ENCODE data around the gene AFM. TPM values are rescaled to one million over a fixed set of nuclear protein-coding genes. Genes with fewer than 3 reads are reported as not detected.

The AFM gene
- total and polyA plus RNA-seq, 5 donors: not detected

DNA sequence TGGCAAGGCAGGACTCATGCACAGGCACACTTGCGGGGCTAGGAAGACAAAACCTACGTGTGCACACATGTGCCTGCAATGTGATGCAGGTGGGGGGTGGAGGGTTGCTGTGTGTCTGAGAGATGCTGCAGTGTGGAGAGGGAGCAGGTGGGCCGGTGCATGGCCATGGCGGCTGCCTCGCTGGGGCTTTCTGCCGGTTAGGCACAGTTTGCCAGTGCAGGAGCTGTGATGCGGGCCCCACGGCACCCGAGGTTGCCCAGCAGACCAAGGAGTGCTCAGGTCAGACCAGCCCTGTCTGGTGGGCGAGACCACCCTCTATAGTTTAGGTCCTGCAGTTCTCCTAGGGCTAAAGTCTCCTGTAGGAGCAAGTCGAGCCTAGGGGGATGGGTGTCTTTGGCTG lies 4.4 kb upstream of the AFM start:
- H3K27me3 ChIP-seq (ENCODE audit: control insufficient read depth, insufficient read depth): no peaks in the 10 kb centered on the region
- no peak for DNase-seq
- 76% methylated on average over 11 of the region's 11 CpGs for WGBS
- H3K4me3 ChIP-seq (ENCODE audit: low read length): no peak overlapping the region
- no peaks in the 10 kb centered on the region for H3K9me3 ChIP-seq (ENCODE audit: control insufficient read depth, low read length)
- no peak for ATAC-seq
- intact Hi-C loops (cut with DNase I): no loop called here
- H3K27ac ChIP-seq (ENCODE audit: low read length): no peak overlapping the region
- no peaks in the 10 kb centered on the region for H3K4me1 ChIP-seq (ENCODE audit: control insufficient read depth, insufficient read depth, low read length)

DNA sequence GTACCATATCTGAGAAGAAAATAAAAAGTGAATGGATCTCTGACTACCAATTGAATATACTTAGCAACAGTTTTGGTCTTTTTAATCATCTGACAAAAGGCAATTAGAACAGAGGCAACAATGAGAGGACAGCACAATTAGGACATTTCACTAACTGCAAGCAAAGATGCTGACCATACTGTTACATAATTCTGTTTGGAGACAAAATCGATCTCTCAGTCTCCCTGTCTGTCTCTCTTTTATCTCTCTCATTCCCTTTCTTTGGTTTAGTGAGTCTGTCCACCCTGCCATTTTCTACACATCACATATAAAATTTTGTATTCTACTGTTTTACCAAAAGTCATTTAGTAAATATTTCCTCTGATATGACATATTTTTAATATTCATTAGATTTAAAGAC lies 2.2 kb upstream of the AFM start:
- intact Hi-C loops (cut with DNase I): no loop called here
- Histone ChIP-seq H3K27me3 (ENCODE audit: control insufficient read depth, insufficient read depth) (no peaks in the 10 kb centered on the region), H3K4me3 (ENCODE audit: low read length) (no peak overlapping the region), H3K27ac (ENCODE audit: low read length) (no peak overlapping the region), H3K9me3 (ENCODE audit: control insufficient read depth, low read length) (no peaks in the 10 kb centered on the region), H3K4me1 (ENCODE audit: control insufficient read depth, insufficient read depth, low read length) (no peaks in the 10 kb centered on the region)
- DNase-seq (no peak), ATAC-seq (no peak)
- WGBS: 70% methylated on average over 1 of the region's 1 CpG

DNA sequence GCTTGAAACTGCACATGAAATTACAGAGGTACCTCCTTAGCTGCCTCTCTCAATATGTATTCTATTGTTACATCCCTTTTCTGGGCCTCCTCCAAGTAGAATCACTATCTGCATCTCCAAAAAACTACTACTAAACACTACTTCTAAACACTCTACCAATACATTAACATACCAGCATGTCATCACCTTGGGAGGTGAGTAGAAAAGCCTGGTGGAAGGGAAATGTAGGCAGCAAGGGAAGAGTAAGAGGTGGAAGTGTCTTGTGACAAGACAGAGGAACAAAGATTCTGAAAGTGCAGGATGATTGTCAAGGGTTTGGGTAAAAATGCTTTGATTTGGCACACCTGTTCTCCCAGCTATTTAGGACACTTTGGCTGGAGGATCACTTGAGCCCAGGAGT lies 3.5 kb downstream of the AFM start:
- H3K4me3 ChIP-seq (ENCODE audit: low read length): no peak overlapping the region
- no peak overlapping the region for H3K27ac ChIP-seq (ENCODE audit: low read length)
- H3K27me3 ChIP-seq (ENCODE audit: control insufficient read depth, insufficient read depth): no peaks in the 10 kb centered on the region
- intact Hi-C loops (cut with DNase I): no loop called here
- no peaks in the 10 kb centered on the region for H3K9me3 ChIP-seq (ENCODE audit: control insufficient read depth, low read length)
- ATAC-seq: no peak
- H3K4me1 ChIP-seq (ENCODE audit: control insufficient read depth, insufficient read depth, low read length): no peaks in the 10 kb centered on the region
- DNase-seq: no peak

DNA sequence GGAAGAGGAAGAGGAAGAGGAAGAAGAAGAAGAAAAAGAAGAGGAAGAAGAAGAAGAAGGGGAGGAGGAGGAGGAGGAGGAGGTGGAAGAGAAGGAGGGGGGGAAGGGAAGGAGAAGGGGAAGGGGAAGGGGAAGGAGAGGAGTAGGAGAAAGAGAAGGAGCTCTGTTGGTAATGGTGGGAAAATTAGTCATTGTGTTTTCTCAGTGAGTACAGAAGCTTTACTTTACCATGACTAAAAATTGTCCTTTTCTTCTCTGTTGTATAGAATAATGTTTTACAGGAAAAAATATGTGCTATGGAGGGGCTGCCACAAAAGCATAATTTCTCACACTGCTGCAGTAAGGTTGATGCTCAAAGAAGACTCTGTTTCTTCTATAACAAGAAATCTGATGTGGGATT lies 4.1 kb downstream of the AFM start:
- Histone ChIP-seq H3K4me3 (ENCODE audit: low read length) (no peak overlapping the region), H3K27me3 (ENCODE audit: control insufficient read depth, insufficient read depth) (no peaks in the 10 kb centered on the region), H3K4me1 (ENCODE audit: control insufficient read depth, insufficient read depth, low read length) (no peaks in the 10 kb centered on the region), H3K9me3 (ENCODE audit: control insufficient read depth, low read length) (no peaks in the 10 kb centered on the region), H3K27ac (ENCODE audit: low read length) (no peak overlapping the region)
- intact Hi-C loops (cut with DNase I): no loop called here
- no peak for ATAC-seq
- DNase-seq: no peak

DNA sequence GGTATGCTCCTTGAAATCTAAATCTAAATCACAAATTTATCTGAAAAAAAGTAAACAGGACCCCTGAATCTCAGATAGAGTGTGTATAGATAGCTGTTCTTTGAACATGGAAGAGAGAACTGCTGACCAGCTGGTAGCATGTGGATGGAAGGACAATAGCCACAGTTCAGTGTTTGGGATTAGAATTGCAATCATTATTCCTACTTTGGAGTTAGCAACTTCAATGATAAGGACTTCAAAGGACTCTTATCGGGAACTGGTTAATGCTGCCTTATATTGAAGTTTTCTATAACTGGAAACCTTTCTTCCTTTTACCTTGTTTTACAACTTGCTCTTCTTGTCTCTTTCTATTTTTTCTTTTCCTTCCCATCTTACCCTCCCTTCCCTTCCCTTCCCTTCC lies 5.0 kb downstream of the AFM start:
- WGBS: 42% methylated on average over 1 of the region's 1 CpG
- Histone ChIP-seq H3K4me1 (ENCODE audit: control insufficient read depth, insufficient read depth, low read length) (no peaks in the 10 kb centered on the region), H3K4me3 (ENCODE audit: low read length) (no peak overlapping the region), H3K27ac (ENCODE audit: low read length) (no peak overlapping the region), H3K9me3 (ENCODE audit: control insufficient read depth, low read length) (no peaks in the 10 kb centered on the region), H3K27me3 (ENCODE audit: control insufficient read depth, insufficient read depth) (no peaks in the 10 kb centered on the region)
- DNase-seq (no peak), ATAC-seq (no peak)
- intact Hi-C loops (cut with DNase I): no loop called here

DNA sequence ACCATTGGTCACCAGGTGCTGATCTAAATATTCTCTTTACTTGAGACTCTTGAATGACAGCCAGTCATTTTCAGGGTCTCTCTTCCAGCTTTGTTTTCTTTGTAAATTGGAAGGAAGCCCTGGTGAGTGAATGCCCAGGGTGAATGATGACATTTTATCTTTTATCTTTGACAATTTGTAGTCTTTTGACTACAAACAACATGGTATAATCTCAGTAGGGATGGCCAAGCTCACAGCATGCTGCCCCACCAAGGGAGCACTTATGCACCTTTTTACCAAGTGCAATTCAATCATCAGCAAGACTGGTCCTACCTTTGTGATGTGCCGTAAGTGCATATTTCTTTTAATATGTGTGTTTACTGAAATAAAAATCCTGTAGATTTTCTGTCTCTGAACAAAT lies 5.7 kb downstream of the AFM start:
- intact Hi-C loops (cut with DNase I): no loop called here
- H3K4me3 ChIP-seq (ENCODE audit: low read length): no peak overlapping the region
- no peaks in the 10 kb centered on the region for H3K9me3 ChIP-seq (ENCODE audit: control insufficient read depth, low read length)
- H3K27ac ChIP-seq (ENCODE audit: low read length): no peak overlapping the region
- DNase-seq (no peak), ATAC-seq (no peak)
- no peaks in the 10 kb centered on the region for H3K4me1 ChIP-seq (ENCODE audit: control insufficient read depth, insufficient read depth, low read length)
- WGBS: 82% methylated on average over 1 of the region's 1 CpG
- no peaks in the 10 kb centered on the region for H3K27me3 ChIP-seq (ENCODE audit: control insufficient read depth, insufficient read depth)

DNA sequence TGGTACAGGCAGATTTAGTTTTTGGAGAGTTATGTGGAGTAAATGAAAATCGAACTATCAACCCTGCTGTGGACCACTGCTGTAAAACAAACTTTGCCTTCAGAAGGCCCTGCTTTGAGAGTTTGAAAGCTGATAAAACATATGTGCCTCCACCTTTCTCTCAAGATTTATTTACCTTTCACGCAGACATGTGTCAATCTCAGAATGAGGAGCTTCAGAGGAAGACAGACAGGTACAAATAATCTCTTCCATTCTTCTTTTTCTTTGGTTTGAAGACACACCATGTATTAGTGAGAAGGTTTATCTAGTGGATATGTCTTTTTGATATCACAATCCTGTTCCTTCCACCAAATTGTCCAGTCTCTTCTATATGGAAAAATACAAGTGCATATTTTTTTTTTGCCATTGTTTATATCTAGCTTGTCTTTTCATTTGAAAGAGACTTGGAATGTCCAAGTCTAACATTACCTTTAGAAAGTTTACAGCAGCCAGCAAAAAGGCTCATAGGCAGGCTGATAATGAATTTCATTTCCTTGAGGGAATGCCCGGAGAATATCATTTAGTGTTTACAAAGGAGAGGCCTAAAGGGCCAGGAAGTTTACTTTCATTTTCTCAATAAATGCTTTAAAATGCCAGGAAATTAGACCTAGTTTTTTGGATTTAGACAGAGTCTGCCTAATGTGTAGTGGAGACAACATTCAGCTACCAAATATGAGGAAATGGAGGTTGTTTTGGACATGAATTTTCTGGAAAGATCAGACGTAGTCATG lies 18.6 kb downstream of the AFM start:
- DNase-seq: no peak
- no peaks in the 10 kb centered on the region for H3K27me3 ChIP-seq (ENCODE audit: control insufficient read depth, insufficient read depth)
- ATAC-seq: no peak
- WGBS: 59% methylated on average over 4 of the region's 4 CpGs
- no peaks in the 10 kb centered on the region for H3K9me3 ChIP-seq (ENCODE audit: control insufficient read depth, low read length)
- H3K27ac ChIP-seq (ENCODE audit: low read length): no peak overlapping the region
- intact Hi-C loops (cut with DNase I): no loop called here
- no peaks in the 10 kb centered on the region for H3K4me1 ChIP-seq (ENCODE audit: control insufficient read depth, insufficient read depth, low read length)
- peak overlapping the region; percentile 6 for H3K4me3 ChIP-seq (ENCODE audit: low read length)

DNA sequence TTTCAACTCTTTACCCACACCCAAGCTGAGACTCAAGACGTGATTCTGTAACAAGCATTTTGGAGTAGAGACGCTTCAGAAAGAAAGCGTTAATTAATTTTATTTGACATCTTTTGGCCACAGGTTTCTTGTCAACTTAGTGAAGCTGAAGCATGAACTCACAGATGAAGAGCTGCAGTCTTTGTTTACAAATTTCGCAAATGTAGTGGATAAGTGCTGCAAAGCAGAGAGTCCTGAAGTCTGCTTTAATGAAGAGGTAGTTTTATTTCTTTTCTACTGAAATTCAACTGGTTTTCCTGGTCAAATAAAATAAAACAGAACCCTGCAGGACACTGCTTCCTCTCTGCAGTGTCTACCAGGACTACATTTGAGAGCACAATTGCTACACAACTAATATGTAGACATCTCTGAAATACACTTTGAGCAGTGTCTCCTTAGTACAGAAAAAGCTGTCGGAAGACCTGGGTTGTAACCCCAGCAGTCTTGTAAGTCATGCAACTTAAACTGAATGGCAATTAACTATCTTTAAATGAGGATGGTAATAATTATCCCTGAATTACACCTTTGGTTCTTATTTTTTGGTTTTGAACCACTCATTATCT lies 20.2 kb downstream of the AFM start:
- ATAC-seq (no peak), DNase-seq (no peak)
- Histone ChIP-seq H3K4me3 (ENCODE audit: low read length) (no peak overlapping the region), H3K4me1 (ENCODE audit: control insufficient read depth, insufficient read depth, low read length) (no peaks in the 10 kb centered on the region), H3K27ac (ENCODE audit: low read length) (no peak overlapping the region), H3K27me3 (ENCODE audit: control insufficient read depth, insufficient read depth) (no peaks in the 10 kb centered on the region), H3K9me3 (ENCODE audit: control insufficient read depth, low read length) (no peaks in the 10 kb centered on the region)
- intact Hi-C loops (cut with DNase I): no loop called here
- WGBS: 88% methylated on average over 5 of the region's 5 CpGs

DNA sequence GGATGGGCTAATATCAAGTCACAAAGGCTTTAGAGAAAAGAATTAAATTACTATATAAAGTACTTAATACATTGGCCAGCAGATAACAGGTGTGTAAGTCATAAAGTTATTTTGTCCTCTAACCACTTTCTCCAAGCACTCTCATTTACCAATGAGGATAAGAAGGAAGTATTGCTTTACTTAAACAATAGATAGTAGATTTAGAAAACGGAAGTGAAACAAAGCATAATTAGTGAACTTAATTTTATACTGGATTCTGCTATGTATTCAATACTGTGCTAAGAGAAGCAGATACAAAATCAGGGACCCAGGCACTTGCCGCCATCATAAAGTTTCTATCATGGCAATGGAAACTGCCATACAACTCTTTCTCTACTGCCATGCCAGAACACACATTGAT lies 24.0 kb downstream of the AFM start:
- no peak overlapping the region for H3K27ac ChIP-seq (ENCODE audit: low read length)
- no peaks in the 10 kb centered on the region for H3K4me1 ChIP-seq (ENCODE audit: control insufficient read depth, insufficient read depth, low read length)
- no peak overlapping the region for H3K4me3 ChIP-seq (ENCODE audit: low read length)
- WGBS: 81% methylated on average over 2 of the region's 2 CpGs
- no peaks in the 10 kb centered on the region for H3K27me3 ChIP-seq (ENCODE audit: control insufficient read depth, insufficient read depth)
- ATAC-seq (no peak), DNase-seq (no peak)
- intact Hi-C loops (cut with DNase I): no loop called here
- H3K9me3 ChIP-seq (ENCODE audit: control insufficient read depth, low read length): no peaks in the 10 kb centered on the region

DNA sequence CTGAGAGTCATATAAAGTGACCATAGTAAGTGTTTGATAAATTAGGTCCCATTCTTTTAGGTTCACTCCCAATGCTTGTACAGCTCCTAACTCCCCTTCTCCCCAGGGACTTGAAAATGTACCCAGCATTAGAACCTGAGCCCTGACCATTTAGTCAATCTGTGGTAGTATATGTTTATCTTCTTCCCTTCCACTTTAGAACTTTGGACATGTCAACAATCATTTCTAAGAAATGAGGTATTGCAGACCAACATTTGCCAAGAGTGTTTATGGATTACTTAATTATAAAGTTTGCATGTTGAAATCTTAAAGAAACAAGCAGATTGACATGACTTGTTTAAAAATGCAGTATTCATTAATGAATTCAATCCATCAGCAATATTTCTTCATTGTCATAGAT lies 26.0 kb downstream of the AFM start:
- no peaks in the 10 kb centered on the region for H3K4me1 ChIP-seq (ENCODE audit: control insufficient read depth, insufficient read depth, low read length)
- H3K27ac ChIP-seq (ENCODE audit: low read length): no peak overlapping the region
- ATAC-seq (no peak), DNase-seq (no peak)
- intact Hi-C loops (cut with DNase I): no loop called here
- H3K27me3 ChIP-seq (ENCODE audit: control insufficient read depth, insufficient read depth): no peaks in the 10 kb centered on the region
- H3K4me3 ChIP-seq (ENCODE audit: low read length): no peak overlapping the region
- H3K9me3 ChIP-seq (ENCODE audit: control insufficient read depth, low read length): no peaks in the 10 kb centered on the region

DNA sequence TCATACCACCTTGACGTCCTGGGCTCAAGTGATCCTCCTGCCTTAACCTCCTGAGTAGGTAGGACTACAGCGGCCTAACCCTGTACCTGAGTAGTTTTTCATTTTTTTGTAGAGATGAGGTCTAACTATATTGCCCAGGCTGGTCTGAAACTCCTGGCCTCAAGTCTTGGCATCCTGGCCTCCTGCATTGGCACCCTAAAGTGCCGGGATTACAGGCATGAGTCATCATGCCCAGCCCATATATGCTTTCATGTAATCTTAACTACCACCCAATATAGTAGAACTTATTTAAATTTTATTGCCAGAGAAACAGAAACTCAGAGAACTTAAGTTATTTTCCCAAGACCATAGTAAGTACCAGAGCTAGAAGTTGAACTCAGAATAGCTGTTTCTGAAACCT lies 27.1 kb downstream of the AFM start:
- ATAC-seq (no peak), DNase-seq (no peak)
- intact Hi-C loops (cut with DNase I): no loop called here
- H3K27ac ChIP-seq (ENCODE audit: low read length): no peak overlapping the region
- no peaks in the 10 kb centered on the region for H3K27me3 ChIP-seq (ENCODE audit: control insufficient read depth, insufficient read depth)
- no peaks in the 10 kb centered on the region for H3K4me1 ChIP-seq (ENCODE audit: control insufficient read depth, insufficient read depth, low read length)
- H3K9me3 ChIP-seq (ENCODE audit: control insufficient read depth, low read length): no peaks in the 10 kb centered on the region
- WGBS: 83% methylated on average over 3 of the region's 3 CpGs
- no peak overlapping the region for H3K4me3 ChIP-seq (ENCODE audit: low read length)

DNA sequence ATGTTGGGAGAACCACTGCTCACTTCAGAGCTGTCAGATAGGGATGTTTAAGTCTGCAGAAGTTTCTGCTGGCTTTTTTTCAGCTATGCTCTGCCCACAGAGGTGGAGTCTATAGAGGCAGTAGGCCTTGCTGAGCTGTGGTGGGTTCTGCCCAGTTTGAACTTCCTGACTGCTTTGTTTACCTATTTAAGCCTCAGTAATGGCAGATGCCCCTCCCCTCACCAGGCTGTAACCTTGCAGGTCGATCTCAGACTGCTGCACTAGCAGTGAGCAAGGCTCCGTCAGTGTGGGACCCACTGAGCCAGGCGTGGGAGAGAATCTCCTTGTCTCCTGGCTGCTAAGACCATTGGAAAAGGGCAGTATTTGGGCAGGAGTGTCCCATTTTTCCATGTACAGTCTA lies 36.8 kb downstream of the AFM start:
- intact Hi-C loops (cut with DNase I): no loop called here
- Histone ChIP-seq H3K4me1 (ENCODE audit: control insufficient read depth, insufficient read depth, low read length) (no peaks in the 10 kb centered on the region), H3K9me3 (ENCODE audit: control insufficient read depth, low read length) (no peaks in the 10 kb centered on the region), H3K27ac (ENCODE audit: low read length) (no peak overlapping the region), H3K4me3 (ENCODE audit: low read length) (no peak overlapping the region), H3K27me3 (ENCODE audit: control insufficient read depth, insufficient read depth) (no peaks in the 10 kb centered on the region)
- 79% methylated on average over 3 of the region's 3 CpGs for WGBS
- ATAC-seq (no peak), DNase-seq (no peak)
